ENCODE results near the gene ZSWIM7. TPM values are rescaled to one million over a fixed set of nuclear protein-coding genes. Genes with fewer than 3 reads are reported as not detected.
A peak's percentile ranks its signal among the peaks of the same experiment; 100 is the strongest.

The ZSWIM7 gene
- total RNA-seq, 1 experiment from 2014 or later = 37.8 TPM

- no peak overlapping the region for H2BK120ac ChIP-seq (ENCODE audit: low read depth, low read length, poor library complexity, severe bottlenecking)
- H2BK12ac ChIP-seq (ENCODE audit: insufficient read length, low read depth, low read length) = no peak overlapping the region
- peaks cover 38 to 39% of the 10 kb centered on the region in 2 experiments for H3K4me1 Mint-ChIP-seq
- no peak overlapping the region for H2BK5ac ChIP-seq (ENCODE audit: insufficient read length, low read length)
- WGBS (ENCODE audit: extremely low coverage, insufficient read length, low lambda C conversion rate) = no CpG with 5 or more reads among the region's 4 CpGs
- H3K23me2 ChIP-seq (ENCODE audit: insufficient read length, low read depth, low read length, poor library complexity, severe bottlenecking) = peaks cover 3% of the 10 kb centered on the region
- H3K27ac ChIP-seq (ENCODE audit: insufficient read length, low read depth, low read length) = no peak overlapping the region
- no peaks in the 10 kb centered on the region for H3K9me3 Mint-ChIP-seq
- H3K4me1 ChIP-seq (ENCODE audit: insufficient read depth, low read length) = peaks cover 10% of the 10 kb centered on the region
- H3K79me2 ChIP-seq (ENCODE audit: insufficient read depth, low read length) = no peaks in the 10 kb centered on the region; the same call in 1 of the 2 replicates
- no peak overlapping the region for H3K56ac ChIP-seq (ENCODE audit: insufficient read length, low read depth, low read length)
- H2AFZ ChIP-seq (ENCODE audit: low read length) = no peak overlapping the region
- no peak overlapping the region for H2BK20ac ChIP-seq (ENCODE audit: low read depth, low read length, poor library complexity, severe bottlenecking)
- no peak overlapping the region for H4K5ac ChIP-seq (ENCODE audit: insufficient read length, low read depth, low read length)
- peak overlapping the region in 1 of 3 experiments; percentile 85; a peak in 1 of 7 replicates for H3K27ac Mint-ChIP-seq
- no peak overlapping the region for H3K4me3 Mint-ChIP-seq
- peaks cover 6% of the 10 kb centered on the region for H3K27me3 Mint-ChIP-seq (ENCODE audit: low read depth)
- no peak overlapping the region for H3K23ac ChIP-seq (ENCODE audit: insufficient read length, low read depth, low read length)
- H4K8ac ChIP-seq (replicated peaks; ENCODE audit: insufficient read length, low read depth, low read length) = no peak overlapping the region
- no peak overlapping the region for H3K18ac ChIP-seq (ENCODE audit: insufficient read length, low read depth, low read length)
- no peak overlapping the region for H3T11ph ChIP-seq (ENCODE audit: low read length)
- H3K14ac ChIP-seq (ENCODE audit: insufficient read depth, low read length) = no peak overlapping the region; the same call in 1 of the 2 replicates
- TF ChIP-seq, protein P1, sequence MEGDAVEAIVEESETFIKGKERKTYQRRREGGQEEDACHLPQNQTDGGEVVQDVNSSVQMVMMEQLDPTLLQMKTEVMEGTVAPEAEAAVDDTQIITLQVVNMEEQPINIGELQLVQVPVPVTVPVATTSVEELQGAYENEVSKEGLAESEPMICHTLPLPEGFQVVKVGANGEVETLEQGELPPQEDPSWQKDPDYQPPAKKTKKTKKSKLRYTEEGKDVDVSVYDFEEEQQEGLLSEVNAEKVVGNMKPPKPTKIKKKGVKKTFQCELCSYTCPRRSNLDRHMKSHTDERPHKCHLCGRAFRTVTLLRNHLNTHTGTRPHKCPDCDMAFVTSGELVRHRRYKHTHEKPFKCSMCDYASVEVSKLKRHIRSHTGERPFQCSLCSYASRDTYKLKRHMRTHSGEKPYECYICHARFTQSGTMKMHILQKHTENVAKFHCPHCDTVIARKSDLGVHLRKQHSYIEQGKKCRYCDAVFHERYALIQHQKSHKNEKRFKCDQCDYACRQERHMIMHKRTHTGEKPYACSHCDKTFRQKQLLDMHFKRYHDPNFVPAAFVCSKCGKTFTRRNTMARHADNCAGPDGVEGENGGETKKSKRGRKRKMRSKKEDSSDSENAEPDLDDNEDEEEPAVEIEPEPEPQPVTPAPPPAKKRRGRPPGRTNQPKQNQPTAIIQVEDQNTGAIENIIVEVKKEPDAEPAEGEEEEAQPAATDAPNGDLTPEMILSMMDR (conservative IDR thresholded peaks at IDR 0.05) = no peak
- H3K79me1 ChIP-seq (ENCODE audit: insufficient read depth, low read depth, low read length, poor library complexity, severe bottlenecking) = no peaks in the 10 kb centered on the region
- no peak overlapping the region for H4K91ac ChIP-seq (ENCODE audit: insufficient read length, low read depth, low read length)
- no peak overlapping the region for H3K4me2 ChIP-seq (ENCODE audit: insufficient read depth, insufficient read length, low read length)
- H3K9ac ChIP-seq (ENCODE audit: extremely low read depth, insufficient read length, low read length) = no peak overlapping the region
- H3K27me3 ChIP-seq (ENCODE audit: insufficient read depth, low read length) = no peaks in the 10 kb centered on the region; the same call in 1 of the 2 replicates
- no peak overlapping the region for H2BK15ac ChIP-seq (ENCODE audit: low read depth, low read length)
- no peak overlapping the region for H3K4ac ChIP-seq (ENCODE audit: low read depth, low read length)
- no peak overlapping the region for H2AK5ac ChIP-seq (ENCODE audit: insufficient read length, low read length)
- H3K36me3 Mint-ChIP-seq (ENCODE audit: insufficient read depth in 1 of 3, low read depth in 3 of 3) = peaks cover 0 to 2% (median 0%) of the 10 kb centered on the region in 3 experiments; a peak in 2 of 7 replicates
- H4K20me1 ChIP-seq (ENCODE audit: control insufficient read depth, insufficient read depth, insufficient read length) = no peaks in the 10 kb centered on the region
- no peaks in the 10 kb centered on the region for H3K9me3 ChIP-seq (ENCODE audit: control insufficient read depth, low read depth, low read length)
- no peak for DNase-seq
These were observed 35.8 kb downstream of the ZSWIM7 start for GRCh38 chr17:15963670-15964110.
